ENCODE results near the gene PLP1. TPM values are rescaled to one million over a fixed set of nuclear protein-coding genes. Genes with fewer than 3 reads are reported as not detected.
A peak's percentile ranks its signal among the peaks of the same experiment; 100 is the strongest.

Gene PLP1
- total and polyA plus RNA-seq, 2 of the 8 experiments (the other 6 are each of a cell fraction or from before 2014, with no cell fraction given), result 49.2 to 218 TPM

GRCh38 chrX:103742339-103742738 lies 34.3 kb upstream of the PLP1 start (continued):
- peak; percentile 83 for TF ChIP-seq NANOG (IDR thresholded peaks at IDR 0.05; ENCODE audit: insufficient read depth, low read depth, low read length, poor library complexity, severe bottlenecking)
- TF ChIP-seq EZH2 (IDR thresholded peaks at IDR 0.05; ENCODE audit: low read depth, low read length, severe bottlenecking), result no peak
- no peak for TF ChIP-seq USF2 (IDR thresholded peaks at IDR 0.05; ENCODE audit: low read length)
- no peak for TF ChIP-seq FOSL1 (IDR thresholded peaks at IDR 0.05; ENCODE audit: insufficient read depth, low read depth, low read length)
- TF ChIP-seq POLR2AphosphoS5 (IDR thresholded peaks at IDR 0.05; ENCODE audit: low read depth, low read length), result 0 out of 2 replicates have a peak, but pooled peaks have one; percentile 19
- no peak for TF ChIP-seq RNF2 (IDR thresholded peaks at IDR 0.05; ENCODE audit: borderline replicate concordance, low read depth, low read length, missing control alignments, poor library complexity, severe bottlenecking)
